ENCODE results near the gene GAS2L3. TPM values are rescaled to one million over a fixed set of nuclear protein-coding genes. Genes with fewer than 3 reads are reported as not detected.
"Not testable (repeated sequence)": the region's sequence is repeated elsewhere in the genome, so short reads cannot be mapped to it uniquely, and the experiment has no call there.

GAS2L3 gene
- 66.0 TPM for total RNA-seq

GRCh38 chr12:100573292-100574186 lies at the start of gene GAS2L3:
Gene GAS2L3 (plus strand): TSS chr12:100573684. CDS start chr12:100594905, 21,221 bp downstream.
- DNase-seq (ENCODE audit: low spot score in 2 of 2) (peak; percentile 79 to 87), FAIRE-seq (no peak)

GRCh38 chr12:100528034-100528433 lies 45.5 kb upstream of the GAS2L3 start:
- DNase-seq (ENCODE audit: low spot score in 2 of 2) (no peak), FAIRE-seq (no peak)

GRCh38 chr12:100528471-100529127 lies 44.9 kb upstream of the GAS2L3 start:
- FAIRE-seq: no peak

GRCh38 chr12:100529756-100530350 lies 43.6 kb upstream of the GAS2L3 start:
- DNase-seq (ENCODE audit: low spot score in 2 of 2) (no peak), FAIRE-seq (no peak)

More at GRCh38 chr12:100528471-100529127, 44.9 kb upstream of the GAS2L3 start:
- no peak for DNase-seq (ENCODE audit: low spot score in 2 of 2)

- FAIRE-seq (no peak), DNase-seq (ENCODE audit: low spot score in 2 of 2) (no peak)
Observed at GRCh38 chr12:100533376-100533775, 40.1 kb upstream of the GAS2L3 start.

- no peak for FAIRE-seq
Observed at GRCh38 chr12:100534625-100535227, 38.8 kb upstream of the GAS2L3 start.

GRCh38 chr12:100539202-100539601 lies 34.3 kb upstream of the GAS2L3 start:
- no peak for FAIRE-seq

More at GRCh38 chr12:100534625-100535227, 38.8 kb upstream of the GAS2L3 start:
- DNase-seq (ENCODE audit: low spot score in 2 of 2): no peak

GRCh38 chr12:100544165-100544564 lies 29.3 kb upstream of the GAS2L3 start:
- no peak for FAIRE-seq
- no peak for DNase-seq (ENCODE audit: low spot score in 2 of 2)

More at GRCh38 chr12:100539202-100539601, 34.3 kb upstream of the GAS2L3 start:
- no peak for DNase-seq (ENCODE audit: low spot score in 2 of 2)

GRCh38 chr12:100545092-100545491 lies 28.4 kb upstream of the GAS2L3 start:
- FAIRE-seq (no peak), DNase-seq (ENCODE audit: low spot score in 2 of 2) (no peak)

- no peak for DNase-seq (ENCODE audit: low spot score in 2 of 2)
- no peak for FAIRE-seq
Observed at GRCh38 chr12:100553936-100554335, 19.5 kb upstream of the GAS2L3 start.

GRCh38 chr12:100554608-100555077 lies 18.8 kb upstream of the GAS2L3 start:
- FAIRE-seq: peak; percentile 98
- DNase-seq (ENCODE audit: low spot score in 2 of 2): peak; percentile 53 to 56

- FAIRE-seq (no peak), DNase-seq (ENCODE audit: low spot score in 2 of 2) (no peak)
Observed at GRCh38 chr12:100555722-100556121, 17.8 kb upstream of the GAS2L3 start.

GRCh38 chr12:100557357-100557756 lies 16.1 kb upstream of the GAS2L3 start:
- no peak for FAIRE-seq
- DNase-seq (ENCODE audit: low spot score in 2 of 2): no peak

GRCh38 chr12:100559261-100559660 lies 14.2 kb upstream of the GAS2L3 start:
- not testable (repeated sequence) for DNase-seq (ENCODE audit: low spot score in 2 of 2); FAIRE-seq

- FAIRE-seq (no peak), DNase-seq (ENCODE audit: low spot score in 2 of 2) (no peak)
Observed at GRCh38 chr12:100564090-100564489, 9.4 kb upstream of the GAS2L3 start.

GRCh38 chr12:100564905-100565467 lies 8.5 kb upstream of the GAS2L3 start:
- FAIRE-seq (no peak), DNase-seq (ENCODE audit: low spot score in 2 of 2) (no peak)

- FAIRE-seq (no peak), DNase-seq (ENCODE audit: low spot score in 2 of 2) (no peak)
Observed at GRCh38 chr12:100565987-100566545, 7.4 kb upstream of the GAS2L3 start.

GRCh38 chr12:100566887-100567637 lies 6.4 kb upstream of the GAS2L3 start:
- DNase-seq (ENCODE audit: low spot score in 2 of 2) (peak in 1 of 2 donors; percentile 22), FAIRE-seq (no peak)

GRCh38 chr12:100567945-100568344 lies 5.5 kb upstream of the GAS2L3 start:
- DNase-seq (ENCODE audit: low spot score in 2 of 2) (no peak), FAIRE-seq (no peak)

Data from frontal cortex (tissue), 4 donors.